ENCODE measurements around the gene PAX9. TPM values are rescaled to one million over a fixed set of nuclear protein-coding genes. Genes with fewer than 3 reads are reported as not detected.

PAX9 gene
- total RNA-seq, 1 experiment from 2014 or later, result 14.9 TPM

- TF ChIP-seq EZH2 (IDR thresholded peaks at IDR 0.05; ENCODE audit: low read length, unreplicated experiment), result no peak
- no peak for TF ChIP-seq CTCF (conservative IDR thresholded peaks at IDR 0.05; ENCODE audit: low read depth, low read length)
- no peak for TF ChIP-seq EZH2phosphoT487 (IDR thresholded peaks at IDR 0.05; ENCODE audit: borderline replicate concordance, low read length)
- H4K20me1 ChIP-seq (ENCODE audit: low read length), result no peaks in the 10 kb centered on the region
- POLR2A ChIA-PET (ENCODE audit: unreplicated experiment), result no interaction called here
- intact Hi-C loops (cut with micrococcal nuclease), result no loop called here
- no peak overlapping the region for H3K4me3 ChIP-seq (ENCODE audit: low read length)
- DNase-seq (peak; percentile 56), ATAC-seq (peak; percentile 89)
- CTCF ChIA-PET, result interaction anchor here (0.6 kb wide), 1 partner anchor 35 kb away, joined by 3 read pairs; no protein-coding TSS in a partner anchor
- H3K36me3 ChIP-seq (ENCODE audit: low read depth, low read length), result no peaks in the 10 kb centered on the region
- H3F3A ChIP-seq (ENCODE audit: low read length, unreplicated experiment), result no peaks in the 10 kb centered on the region
- H3K4me2 ChIP-seq (ENCODE audit: low read length), result no peak overlapping the region
- BruUV-seq (replicated peaks), result no TSS peak
- H3K79me2 ChIP-seq (ENCODE audit: low read length), result no peaks in the 10 kb centered on the region
- H2AFZ ChIP-seq (ENCODE audit: low read length), result no peak overlapping the region
- H3K4me1 ChIP-seq (ENCODE audit: insufficient read depth, low read length), result peaks cover 11% of the 10 kb centered on the region
- no peak overlapping the region for H3K27ac ChIP-seq (ENCODE audit: low read length)
- H3K9me3 ChIP-seq (ENCODE audit: low read length), result no peaks in the 10 kb centered on the region
- H3K9me2 ChIP-seq (replicated peaks; ENCODE audit: low read length), result no peaks in the 10 kb centered on the region
- no peaks in the 10 kb centered on the region for H3K27me3 ChIP-seq (ENCODE audit: low read length)
- H3K9ac ChIP-seq (ENCODE audit: low read length), result no peak overlapping the region
These were observed 56.6 kb downstream of the PAX9 start for GRCh38 chr14:36718216-36718615.

GRCh38 chr14:36719823-36720222 is 58.2 kb downstream of the PAX9 start:
- DNase-seq (no peak), ATAC-seq (no peak)
- CTCF ChIA-PET, result no interaction called here
- H3K27ac ChIP-seq (ENCODE audit: low read length), result no peak overlapping the region
- H3F3A ChIP-seq (ENCODE audit: low read length, unreplicated experiment), result no peaks in the 10 kb centered on the region
- no peaks in the 10 kb centered on the region for H3K36me3 ChIP-seq (ENCODE audit: low read depth, low read length)
- intact Hi-C loops (cut with micrococcal nuclease), result no loop called here
- TF ChIP-seq CTCF (conservative IDR thresholded peaks at IDR 0.05; ENCODE audit: low read depth, low read length) (no peak), EZH2 (IDR thresholded peaks at IDR 0.05; ENCODE audit: low read length, unreplicated experiment) (no peak), EZH2phosphoT487 (IDR thresholded peaks at IDR 0.05; ENCODE audit: borderline replicate concordance, low read length) (no peak)
- H3K9ac ChIP-seq (ENCODE audit: low read length), result no peak overlapping the region
- peaks cover 11% of the 10 kb centered on the region for H3K4me1 ChIP-seq (ENCODE audit: insufficient read depth, low read length)
- no peak overlapping the region for H2AFZ ChIP-seq (ENCODE audit: low read length)
- H3K9me3 ChIP-seq (ENCODE audit: low read length), result no peaks in the 10 kb centered on the region
- no peaks in the 10 kb centered on the region for H3K9me2 ChIP-seq (replicated peaks; ENCODE audit: low read length)
- H3K4me2 ChIP-seq (ENCODE audit: low read length), result no peak overlapping the region
- H3K79me2 ChIP-seq (ENCODE audit: low read length), result no peaks in the 10 kb centered on the region
- no peaks in the 10 kb centered on the region for H3K27me3 ChIP-seq (ENCODE audit: low read length)
- H3K4me3 ChIP-seq (ENCODE audit: low read length), result no peak overlapping the region
- POLR2A ChIA-PET (ENCODE audit: unreplicated experiment), result no interaction called here
- BruUV-seq (replicated peaks), result no TSS peak
- H4K20me1 ChIP-seq (ENCODE audit: low read length), result no peaks in the 10 kb centered on the region

GRCh38 chr14:36720657-36721056 is 59.0 kb downstream of the PAX9 start:
- H3K9me3 ChIP-seq (ENCODE audit: low read length), result no peaks in the 10 kb centered on the region
- ATAC-seq, result no peak
- no peaks in the 10 kb centered on the region for H4K20me1 ChIP-seq (ENCODE audit: low read length)
- no peaks in the 10 kb centered on the region for H3K36me3 ChIP-seq (ENCODE audit: low read depth, low read length)
- H3K27me3 ChIP-seq (ENCODE audit: low read length), result no peaks in the 10 kb centered on the region
- no peaks in the 10 kb centered on the region for H3F3A ChIP-seq (ENCODE audit: low read length, unreplicated experiment)
- no peaks in the 10 kb centered on the region for H3K9me2 ChIP-seq (replicated peaks; ENCODE audit: low read length)
- no peaks in the 10 kb centered on the region for H3K79me2 ChIP-seq (ENCODE audit: low read length)
- H3K27ac ChIP-seq (ENCODE audit: low read length), result no peak overlapping the region
- TF ChIP-seq EZH2phosphoT487 (IDR thresholded peaks at IDR 0.05; ENCODE audit: borderline replicate concordance, low read length) (no peak), CTCF (conservative IDR thresholded peaks at IDR 0.05; ENCODE audit: low read depth, low read length) (no peak), EZH2 (IDR thresholded peaks at IDR 0.05; ENCODE audit: low read length, unreplicated experiment) (no peak)
- BruUV-seq (replicated peaks), result no TSS peak
- CTCF ChIA-PET, result no interaction called here
- no peak overlapping the region for H3K4me3 ChIP-seq (ENCODE audit: low read length)
- H2AFZ ChIP-seq (ENCODE audit: low read length), result no peak overlapping the region
- peaks cover 11% of the 10 kb centered on the region for H3K4me1 ChIP-seq (ENCODE audit: insufficient read depth, low read length)
- POLR2A ChIA-PET (ENCODE audit: unreplicated experiment), result no interaction called here
- intact Hi-C loops (cut with micrococcal nuclease), result no loop called here
- no peak for DNase-seq
- no peak overlapping the region for H3K9ac ChIP-seq (ENCODE audit: low read length)
- no peak overlapping the region for H3K4me2 ChIP-seq (ENCODE audit: low read length)
